MM.1S (cell line): Measurements from ENCODE around the gene DIPK1C.

Experiments
- EZH2 ChIP-seq: fragments of 300-600 bp; sonication (generic); optimal IDR thresholded peaks from 2 replicates; pipeline ENCODE3; 2017; ENCODE audit warnings: low read depth, mild to moderate bottlenecking, antibody characterized with exemption, low read length, mixed read lengths
- EZH2phosphoT487 ChIP-seq: fragments of 300-600 bp; sonication (generic); IDR thresholded peaks from 2 replicates; pipeline ENCODE4 v1.6.1; 2018; ENCODE audit warnings: antibody characterized with exemption, low read length
- TF ChIP-seq, protein P1 (sequence below): fragments of 300-600 bp; sonication (generic); IDR thresholded peaks from 2 replicates; pipeline ENCODE4 v1.5.1; 2016; ENCODE audit warnings: antibody characterized with exemption, low read length, mixed read lengths

GRCh38 chr18:74459889-74460288 is 2.8 kb upstream of the DIPK1C start:
- TF ChIP-seq, protein P1, sequence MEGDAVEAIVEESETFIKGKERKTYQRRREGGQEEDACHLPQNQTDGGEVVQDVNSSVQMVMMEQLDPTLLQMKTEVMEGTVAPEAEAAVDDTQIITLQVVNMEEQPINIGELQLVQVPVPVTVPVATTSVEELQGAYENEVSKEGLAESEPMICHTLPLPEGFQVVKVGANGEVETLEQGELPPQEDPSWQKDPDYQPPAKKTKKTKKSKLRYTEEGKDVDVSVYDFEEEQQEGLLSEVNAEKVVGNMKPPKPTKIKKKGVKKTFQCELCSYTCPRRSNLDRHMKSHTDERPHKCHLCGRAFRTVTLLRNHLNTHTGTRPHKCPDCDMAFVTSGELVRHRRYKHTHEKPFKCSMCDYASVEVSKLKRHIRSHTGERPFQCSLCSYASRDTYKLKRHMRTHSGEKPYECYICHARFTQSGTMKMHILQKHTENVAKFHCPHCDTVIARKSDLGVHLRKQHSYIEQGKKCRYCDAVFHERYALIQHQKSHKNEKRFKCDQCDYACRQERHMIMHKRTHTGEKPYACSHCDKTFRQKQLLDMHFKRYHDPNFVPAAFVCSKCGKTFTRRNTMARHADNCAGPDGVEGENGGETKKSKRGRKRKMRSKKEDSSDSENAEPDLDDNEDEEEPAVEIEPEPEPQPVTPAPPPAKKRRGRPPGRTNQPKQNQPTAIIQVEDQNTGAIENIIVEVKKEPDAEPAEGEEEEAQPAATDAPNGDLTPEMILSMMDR = no peak; the same call in 1 of the 2 replicates
- TF ChIP-seq EZH2 = no peak
- TF ChIP-seq EZH2phosphoT487 = no peak
